PFSK-1 (cell line): ENCODE measurements around the gene CCDC89.

Source experiments
- POLR2AphosphoS5 ChIP-seq: IDR thresholded peaks from 2 replicates; pipeline ENCODE4 v1.6.1; 2012; ENCODE audit warnings: low read depth, mild to moderate bottlenecking, control low read depth, low read length, moderate library complexity
- REST ChIP-seq, 2 experiments: IDR thresholded peaks; 2 replicates each; pipeline versions ENCODE4 v1.6.1 to v1.8.0; 2011 to 2012; ENCODE audit warnings: low read depth in 2 of 2, low read length in 2 of 2, control low read depth in 1 of 2, inconsistent platforms in 1 of 2, mild to moderate bottlenecking in 1 of 2, moderate library complexity in 1 of 2; ENCODE audit not compliant: insufficient read depth in 1 of 2

GRCh38 chr11:85643191-85643614 lies 42.8 kb downstream of the CCDC89 start:
- TF ChIP-seq POLR2AphosphoS5 (no peak), REST (IDR thresholded peaks at IDR 0.05; ENCODE audit: insufficient read depth in 1 of 2, low read depth in 2 of 2, low read length in 2 of 2) (no peak)
